Measurements from ENCODE around the gene CHCHD10. TPM values are rescaled to one million over a fixed set of nuclear protein-coding genes. Genes with fewer than 3 reads are reported as not detected.

The CHCHD10 gene
- total and polyA plus RNA-seq, 2 of the 13 experiments (the other 11 are each of a cell fraction or from before 2014, with no cell fraction given): 37.0 to 62.8 TPM

- TF ChIP-seq, protein P1, sequence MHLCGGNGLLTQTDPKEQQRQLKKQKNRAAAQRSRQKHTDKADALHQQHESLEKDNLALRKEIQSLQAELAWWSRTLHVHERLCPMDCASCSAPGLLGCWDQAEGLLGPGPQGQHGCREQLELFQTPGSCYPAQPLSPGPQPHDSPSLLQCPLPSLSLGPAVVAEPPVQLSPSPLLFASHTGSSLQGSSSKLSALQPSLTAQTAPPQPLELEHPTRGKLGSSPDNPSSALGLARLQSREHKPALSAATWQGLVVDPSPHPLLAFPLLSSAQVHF (CRISPR knock-in tag; IDR thresholded peaks at IDR 0.05): 0 out of 2 replicates have a peak, but pooled peaks have one; percentile 47
- TF ChIP-seq ZNF746 (CRISPR knock-in tag; IDR thresholded peaks at IDR 0.05): no peak
- no peak for TF ChIP-seq MAFF (IDR thresholded peaks at IDR 0.05; ENCODE audit: low read depth, low read length)
- TF ChIP-seq HOMEZ (CRISPR knock-in tag; IDR thresholded peaks at IDR 0.05; ENCODE audit: low read depth): no peak
- TF ChIP-seq, protein P2, sequence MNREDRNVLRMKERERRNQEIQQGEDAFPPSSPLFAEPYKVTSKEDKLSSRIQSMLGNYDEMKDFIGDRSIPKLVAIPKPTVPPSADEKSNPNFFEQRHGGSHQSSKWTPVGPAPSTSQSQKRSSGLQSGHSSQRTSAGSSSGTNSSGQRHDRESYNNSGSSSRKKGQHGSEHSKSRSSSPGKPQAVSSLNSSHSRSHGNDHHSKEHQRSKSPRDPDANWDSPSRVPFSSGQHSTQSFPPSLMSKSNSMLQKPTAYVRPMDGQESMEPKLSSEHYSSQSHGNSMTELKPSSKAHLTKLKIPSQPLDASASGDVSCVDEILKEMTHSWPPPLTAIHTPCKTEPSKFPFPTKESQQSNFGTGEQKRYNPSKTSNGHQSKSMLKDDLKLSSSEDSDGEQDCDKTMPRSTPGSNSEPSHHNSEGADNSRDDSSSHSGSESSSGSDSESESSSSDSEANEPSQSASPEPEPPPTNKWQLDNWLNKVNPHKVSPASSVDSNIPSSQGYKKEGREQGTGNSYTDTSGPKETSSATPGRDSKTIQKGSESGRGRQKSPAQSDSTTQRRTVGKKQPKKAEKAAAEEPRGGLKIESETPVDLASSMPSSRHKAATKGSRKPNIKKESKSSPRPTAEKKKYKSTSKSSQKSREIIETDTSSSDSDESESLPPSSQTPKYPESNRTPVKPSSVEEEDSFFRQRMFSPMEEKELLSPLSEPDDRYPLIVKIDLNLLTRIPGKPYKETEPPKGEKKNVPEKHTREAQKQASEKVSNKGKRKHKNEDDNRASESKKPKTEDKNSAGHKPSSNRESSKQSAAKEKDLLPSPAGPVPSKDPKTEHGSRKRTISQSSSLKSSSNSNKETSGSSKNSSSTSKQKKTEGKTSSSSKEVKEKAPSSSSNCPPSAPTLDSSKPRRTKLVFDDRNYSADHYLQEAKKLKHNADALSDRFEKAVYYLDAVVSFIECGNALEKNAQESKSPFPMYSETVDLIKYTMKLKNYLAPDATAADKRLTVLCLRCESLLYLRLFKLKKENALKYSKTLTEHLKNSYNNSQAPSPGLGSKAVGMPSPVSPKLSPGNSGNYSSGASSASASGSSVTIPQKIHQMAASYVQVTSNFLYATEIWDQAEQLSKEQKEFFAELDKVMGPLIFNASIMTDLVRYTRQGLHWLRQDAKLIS (CRISPR knock-in tag; IDR thresholded peaks at IDR 0.05): no peak
- TF ChIP-seq NRL (CRISPR knock-in tag; IDR thresholded peaks at IDR 0.05; ENCODE audit: borderline replicate concordance): peak; percentile 93
- TF ChIP-seq POLR2G (IDR thresholded peaks at IDR 0.05; ENCODE audit: low read depth, low read length): peak; percentile 86
- peak; percentile 31 for TF ChIP-seq AGO2 (optimal IDR thresholded peaks at IDR 0.05; ENCODE audit: low read depth, low read length)
- peak; percentile 75 for TF ChIP-seq RFXAP (CRISPR knock-in tag; IDR thresholded peaks at IDR 0.05; ENCODE audit: borderline replicate concordance)
- TF ChIP-seq GABPB1 (CRISPR knock-in tag; IDR thresholded peaks at IDR 0.05): peak; percentile 93
- peak; percentile 92 for TF ChIP-seq PHF8 (CRISPR knock-in tag; IDR thresholded peaks at IDR 0.05)
- TF ChIP-seq FOXO4 (CRISPR knock-in tag; conservative IDR thresholded peaks at IDR 0.05): 0 out of 2 replicates have a peak, but pooled peaks have one; percentile 20
- TF ChIP-seq LCORL (IDR thresholded peaks at IDR 0.05): no peak
- peak; percentile 80 for TF ChIP-seq LCORL (CRISPR knock-in tag; IDR thresholded peaks at IDR 0.05)
- TF ChIP-seq DRAP1 (CRISPR knock-in tag; IDR thresholded peaks at IDR 0.05): peak; percentile 85
- no peak for TF ChIP-seq ZNF496 (CRISPR knock-in tag; IDR thresholded peaks at IDR 0.05; ENCODE audit: insufficient replicate concordance)
- TF ChIP-seq, protein P3, sequence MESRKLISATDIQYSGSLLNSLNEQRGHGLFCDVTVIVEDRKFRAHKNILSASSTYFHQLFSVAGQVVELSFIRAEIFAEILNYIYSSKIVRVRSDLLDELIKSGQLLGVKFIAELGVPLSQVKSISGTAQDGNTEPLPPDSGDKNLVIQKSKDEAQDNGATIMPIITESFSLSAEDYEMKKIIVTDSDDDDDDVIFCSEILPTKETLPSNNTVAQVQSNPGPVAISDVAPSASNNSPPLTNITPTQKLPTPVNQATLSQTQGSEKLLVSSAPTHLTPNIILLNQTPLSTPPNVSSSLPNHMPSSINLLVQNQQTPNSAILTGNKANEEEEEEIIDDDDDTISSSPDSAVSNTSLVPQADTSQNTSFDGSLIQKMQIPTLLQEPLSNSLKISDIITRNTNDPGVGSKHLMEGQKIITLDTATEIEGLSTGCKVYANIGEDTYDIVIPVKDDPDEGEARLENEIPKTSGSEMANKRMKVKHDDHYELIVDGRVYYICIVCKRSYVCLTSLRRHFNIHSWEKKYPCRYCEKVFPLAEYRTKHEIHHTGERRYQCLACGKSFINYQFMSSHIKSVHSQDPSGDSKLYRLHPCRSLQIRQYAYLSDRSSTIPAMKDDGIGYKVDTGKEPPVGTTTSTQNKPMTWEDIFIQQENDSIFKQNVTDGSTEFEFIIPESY (CRISPR knock-in tag; IDR thresholded peaks at IDR 0.05): peak; percentile 1; the same call in 1 of the 2 replicates
These were observed 50.7 kb downstream of the CHCHD10 start (continued) for GRCh38 chr22:23716811-23717801.
